Epithelial cell of proximal tubule (primary cell): ENCODE measurements around the gene GULP1. TPM values are rescaled to one million over a fixed set of nuclear protein-coding genes. Genes with fewer than 3 reads are reported as not detected.

Source experiments
- DNase-seq: peaks from one replicate; pipeline ENCODE4 v3.0.0-alpha.2; 2011; ENCODE audit warnings: low read depth
- H3K4me3 ChIP-seq: 2 replicates; pipeline ENCODE4 v1.5.1; 2011; ENCODE audit warnings: low read depth, mild to moderate bottlenecking, low read length
- CTCF ChIP-seq: conservative IDR thresholded peaks from 2 replicates; pipeline ENCODE4 v1.5.1; 2012; ENCODE audit warnings: low read depth, mild to moderate bottlenecking, low read length
- total RNA-seq: library from RNA; depleted of rRNA; stranded (reverse); fragments of >200 nt; gene quantifications from 2 replicates; pipeline ENCODE4 v1.2.3, GENCODE V29; 2015

The GULP1 gene
- total RNA-seq, 1 donor from 2014 or later, result 66.1 TPM

DNA sequence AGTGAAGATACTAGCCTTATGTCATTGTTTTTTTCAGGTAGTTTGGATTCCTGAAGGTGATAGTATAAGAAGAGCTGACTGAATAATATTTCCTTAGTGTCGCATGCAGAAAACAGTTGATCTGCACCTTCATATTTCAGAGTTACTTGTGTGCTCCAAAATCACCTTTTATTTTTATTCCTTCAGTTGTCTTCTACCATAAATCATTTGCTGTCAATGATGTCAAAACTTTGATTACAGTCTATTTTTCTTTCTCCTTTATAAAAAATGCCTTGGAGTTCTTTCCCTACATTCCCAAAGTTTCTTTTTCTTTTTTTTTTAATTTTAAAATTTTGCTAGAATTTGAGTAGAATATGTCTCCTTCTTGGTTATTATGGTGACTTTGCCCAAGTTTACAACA, 142.3 kb downstream of the GULP1 start:
- TF ChIP-seq CTCF, result no peak
- no peak overlapping the region for H3K4me3 ChIP-seq
- no peak for DNase-seq

- no peak for TF ChIP-seq CTCF
- DNase-seq, result no peak
- no peak overlapping the region for H3K4me3 ChIP-seq
These were observed 143.4 kb downstream of the GULP1 start for GRCh38 chr2:188435115-188435514.

GRCh38 chr2:188437537-188437936, 145.9 kb downstream of the GULP1 start:
- no peak overlapping the region for H3K4me3 ChIP-seq
- no peak for TF ChIP-seq CTCF
- no peak for DNase-seq

DNA sequence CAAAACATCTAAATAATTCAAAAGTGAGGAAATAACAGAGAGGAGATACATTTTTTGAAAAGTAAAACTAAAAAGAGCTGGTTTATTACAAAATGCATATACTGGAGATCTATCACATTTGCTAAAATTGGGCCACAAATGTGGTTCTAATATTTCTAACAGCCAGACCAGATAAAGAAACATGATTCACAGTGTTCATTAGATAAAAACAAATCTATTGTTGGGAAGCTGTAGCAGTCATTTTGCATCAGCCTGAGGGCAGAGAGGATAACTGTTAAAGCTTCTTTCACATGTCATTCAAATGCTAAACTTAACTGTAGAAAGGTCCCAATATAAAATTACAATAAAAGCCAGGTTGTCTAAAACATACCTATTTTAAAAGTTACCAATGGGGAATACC, 148.3 kb downstream of the GULP1 start:
- no peak for DNase-seq
- no peak for TF ChIP-seq CTCF
- no peak overlapping the region for H3K4me3 ChIP-seq

DNA sequence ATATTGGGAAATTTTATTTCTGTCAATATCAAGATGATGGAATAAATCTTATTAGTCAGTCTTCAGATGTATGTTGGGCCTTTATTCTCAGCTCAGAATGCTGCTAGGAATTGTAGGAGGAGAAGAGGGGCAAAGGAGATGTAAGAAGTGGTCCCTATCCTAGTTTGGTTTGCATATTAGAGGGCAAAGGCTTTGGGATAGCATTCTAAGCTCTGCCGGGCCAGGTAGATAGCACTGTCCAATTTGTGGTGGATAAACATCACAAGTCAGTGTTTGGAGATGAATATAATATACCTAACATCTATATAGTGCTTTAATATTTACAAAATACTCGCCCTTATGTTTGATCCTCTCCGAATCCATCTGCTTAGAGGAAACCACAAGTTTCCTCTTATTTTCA, 149.2 kb downstream of the GULP1 start:
- no peak for TF ChIP-seq CTCF
- H3K4me3 ChIP-seq, result no peak overlapping the region
- no peak for DNase-seq

DNA sequence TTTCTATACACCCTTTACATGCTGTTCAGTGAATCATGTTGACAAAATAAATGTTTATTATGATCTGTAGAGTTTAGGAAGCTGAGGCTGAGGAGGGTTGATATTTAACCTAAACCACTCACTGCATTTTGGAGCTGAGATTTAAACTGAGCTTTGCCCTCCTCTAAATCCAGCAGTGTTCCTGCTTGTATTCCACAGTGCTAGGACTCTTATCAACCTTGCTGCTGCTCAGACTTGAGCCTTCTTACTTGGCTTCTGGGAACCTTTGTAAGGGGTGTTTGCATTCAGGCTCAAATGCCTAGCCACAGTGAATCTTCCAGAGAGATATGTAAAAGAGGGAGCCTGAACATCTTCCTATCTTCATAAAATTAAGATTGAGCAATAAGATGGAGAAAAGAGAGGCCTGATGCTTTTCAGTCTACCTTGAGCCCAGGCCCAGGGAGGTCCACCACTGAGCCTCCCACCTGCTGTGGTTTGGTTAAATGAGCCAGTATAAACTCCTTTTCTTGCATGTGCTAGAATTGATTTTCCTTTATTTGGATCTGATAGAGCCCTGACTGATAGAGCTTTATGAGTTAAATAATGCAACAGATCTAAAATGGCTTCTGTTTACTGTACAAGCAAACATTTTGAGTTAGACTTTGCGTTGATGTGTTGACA, 149.7 kb downstream of the GULP1 start:
- no peak for TF ChIP-seq CTCF
- H3K4me3 ChIP-seq, result no peak overlapping the region
- no peak for DNase-seq

DNA sequence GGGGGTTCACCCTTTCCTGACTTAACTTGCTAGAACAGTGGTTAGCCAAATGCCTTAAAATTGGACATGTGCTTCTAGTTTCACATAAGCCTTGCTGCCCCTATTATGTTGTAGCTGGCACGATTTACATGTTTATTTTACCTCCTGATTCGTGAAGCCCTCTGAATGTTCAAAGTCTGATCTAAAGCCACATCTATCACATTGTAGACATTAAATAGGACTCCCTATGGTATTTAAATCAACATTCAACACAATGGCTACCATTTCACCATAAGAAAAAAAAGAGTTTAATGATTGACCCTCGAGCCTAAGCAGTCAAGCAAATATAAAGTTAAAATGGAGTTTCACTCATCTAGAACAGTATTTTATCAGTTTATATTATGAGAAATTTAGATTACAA, 151.5 kb downstream of the GULP1 start:
- no peak for DNase-seq
- H3K4me3 ChIP-seq, result no peak overlapping the region
- TF ChIP-seq CTCF, result no peak
